Measurements from ENCODE around the gene ARRDC5. TPM values are rescaled to one million over a fixed set of nuclear protein-coding genes. Genes with fewer than 3 reads are reported as not detected.
"Not testable (repeated sequence)": the region's sequence is repeated elsewhere in the genome, so short reads cannot be mapped to it uniquely, and the experiment has no call there.

Gene ARRDC5
- 0.29 and 0.57 TPM in 2 replicates for total RNA-seq

- no peaks in the 10 kb centered on the region for H3K27me3 Mint-ChIP-seq (ENCODE audit: insufficient read depth)
- no peaks in the 10 kb centered on the region for H3K36me3 Mint-ChIP-seq (ENCODE audit: low read depth)
- DNase-seq (ENCODE audit: low spot score) = no peak
- H3K4me3 Mint-ChIP-seq = no peak within 1 kb of the TSS
- H3K9me3 Mint-ChIP-seq = no peaks in the 10 kb centered on the region
- no peak within 1 kb of the TSS for H3K27ac Mint-ChIP-seq
- no peaks in the 10 kb centered on the region for H3K4me1 Mint-ChIP-seq (ENCODE audit: low read depth)
- intact Hi-C loops (cut with micrococcal nuclease) = no loop called here
These were observed at the start of gene ARRDC5 for GRCh38 chr19:4902796-4903195. Gene ARRDC5 (minus strand): TSS chr19:4902896. CDS start chr19:4902825, 71 bp downstream.

- Mint-ChIP-seq H3K4me1 (ENCODE audit: low read depth) (no peaks in the 10 kb centered on the region), H3K36me3 (ENCODE audit: low read depth) (peaks cover 29% of the 10 kb centered on the region), H3K27ac (no peak overlapping the region), H3K27me3 (ENCODE audit: insufficient read depth) (peaks cover 1% of the 10 kb centered on the region), H3K9me3 (no peaks in the 10 kb centered on the region), H3K4me3 (no peak overlapping the region)
- no peak for DNase-seq (ENCODE audit: low spot score)
- intact Hi-C loops (cut with micrococcal nuclease) = no loop called here
These were observed 49.0 kb upstream of the ARRDC5 start for GRCh38 chr19:4951656-4952055.

- H3K27me3 Mint-ChIP-seq (ENCODE audit: insufficient read depth); H3K9me3 Mint-ChIP-seq; H3K4me3 Mint-ChIP-seq; DNase-seq (ENCODE audit: low spot score); H3K27ac Mint-ChIP-seq; intact Hi-C loops (cut with micrococcal nuclease); H3K4me1 Mint-ChIP-seq (ENCODE audit: low read depth): not testable (repeated sequence)
- H3K36me3 Mint-ChIP-seq (ENCODE audit: low read depth) = peaks cover 34% of the 10 kb centered on the region
These were observed 48.0 kb upstream of the ARRDC5 start for GRCh38 chr19:4950650-4951049.

- H3K9me3 Mint-ChIP-seq; H3K27me3 Mint-ChIP-seq (ENCODE audit: insufficient read depth); intact Hi-C loops (cut with micrococcal nuclease); H3K4me1 Mint-ChIP-seq (ENCODE audit: low read depth); H3K4me3 Mint-ChIP-seq; H3K27ac Mint-ChIP-seq; DNase-seq (ENCODE audit: low spot score): not testable (repeated sequence)
- H3K36me3 Mint-ChIP-seq (ENCODE audit: low read depth) = peaks cover 27% of the 10 kb centered on the region
These were observed 39.0 kb upstream of the ARRDC5 start for GRCh38 chr19:4941638-4942169.

GRCh38 chr19:4939466-4939865 lies 36.8 kb upstream of the ARRDC5 start:
- intact Hi-C loops (cut with micrococcal nuclease) = no loop called here
- Mint-ChIP-seq H3K9me3 (no peaks in the 10 kb centered on the region), H3K27me3 (ENCODE audit: insufficient read depth) (no peaks in the 10 kb centered on the region)

GRCh38 chr19:4938461-4938860 lies 35.8 kb upstream of the ARRDC5 start:
- Mint-ChIP-seq H3K27ac (peak overlapping the region; percentile 29), H3K36me3 (ENCODE audit: low read depth) (peaks cover 26% of the 10 kb centered on the region)
- H3K27me3 Mint-ChIP-seq (ENCODE audit: insufficient read depth); H3K9me3 Mint-ChIP-seq; H3K4me3 Mint-ChIP-seq; DNase-seq (ENCODE audit: low spot score); H3K4me1 Mint-ChIP-seq (ENCODE audit: low read depth); intact Hi-C loops (cut with micrococcal nuclease): not testable (repeated sequence)

More at GRCh38 chr19:4939466-4939865, 36.8 kb upstream of the ARRDC5 start:
- Mint-ChIP-seq H3K4me1 (ENCODE audit: low read depth) (no peaks in the 10 kb centered on the region), H3K27ac (no peak overlapping the region), H3K36me3 (ENCODE audit: low read depth) (peaks cover 28% of the 10 kb centered on the region), H3K4me3 (no peak overlapping the region)
- no peak for DNase-seq (ENCODE audit: low spot score)

GRCh38 chr19:4937060-4937459 lies 34.4 kb upstream of the ARRDC5 start:
- no peak for DNase-seq (ENCODE audit: low spot score)
- Mint-ChIP-seq H3K4me3 (no peak overlapping the region), H3K4me1 (ENCODE audit: low read depth) (no peaks in the 10 kb centered on the region), H3K9me3 (no peaks in the 10 kb centered on the region), H3K36me3 (ENCODE audit: low read depth) (peaks cover 32% of the 10 kb centered on the region), H3K27me3 (ENCODE audit: insufficient read depth) (no peaks in the 10 kb centered on the region), H3K27ac (no peak overlapping the region)
- intact Hi-C loops (cut with micrococcal nuclease) = no loop called here

GRCh38 chr19:4935444-4935843 lies 32.7 kb upstream of the ARRDC5 start:
- H3K27ac Mint-ChIP-seq = no peak overlapping the region
- no peaks in the 10 kb centered on the region for H3K4me1 Mint-ChIP-seq (ENCODE audit: low read depth)
- H3K9me3 Mint-ChIP-seq = no peaks in the 10 kb centered on the region
- H3K4me3 Mint-ChIP-seq = no peak overlapping the region
- H3K36me3 Mint-ChIP-seq (ENCODE audit: low read depth) = peaks cover 35% of the 10 kb centered on the region
- intact Hi-C loops (cut with micrococcal nuclease) = no loop called here
- no peaks in the 10 kb centered on the region for H3K27me3 Mint-ChIP-seq (ENCODE audit: insufficient read depth)
- DNase-seq (ENCODE audit: low spot score) = no peak

- H3K4me1 Mint-ChIP-seq (ENCODE audit: low read depth) = no peaks in the 10 kb centered on the region
- no peak overlapping the region for H3K4me3 Mint-ChIP-seq
- H3K27me3 Mint-ChIP-seq (ENCODE audit: insufficient read depth) = no peaks in the 10 kb centered on the region
- H3K36me3 Mint-ChIP-seq (ENCODE audit: low read depth) = peaks cover 29% of the 10 kb centered on the region
- H3K27ac Mint-ChIP-seq = no peak overlapping the region
- H3K9me3 Mint-ChIP-seq = no peaks in the 10 kb centered on the region
- DNase-seq (ENCODE audit: low spot score) = no peak
- intact Hi-C loops (cut with micrococcal nuclease) = no loop called here
These were observed 30.8 kb upstream of the ARRDC5 start for GRCh38 chr19:4933528-4933927.

GRCh38 chr19:4932711-4933110 lies 30.0 kb upstream of the ARRDC5 start:
- DNase-seq (ENCODE audit: low spot score) = no peak
- no peaks in the 10 kb centered on the region for H3K27me3 Mint-ChIP-seq (ENCODE audit: insufficient read depth)
- intact Hi-C loops (cut with micrococcal nuclease) = no loop called here
- no peaks in the 10 kb centered on the region for H3K4me1 Mint-ChIP-seq (ENCODE audit: low read depth)
- no peak overlapping the region for H3K4me3 Mint-ChIP-seq
- no peaks in the 10 kb centered on the region for H3K9me3 Mint-ChIP-seq
- H3K36me3 Mint-ChIP-seq (ENCODE audit: low read depth) = peaks cover 23% of the 10 kb centered on the region
- H3K27ac Mint-ChIP-seq = no peak overlapping the region

- no peaks in the 10 kb centered on the region for H3K4me1 Mint-ChIP-seq (ENCODE audit: low read depth)
- DNase-seq (ENCODE audit: low spot score) = no peak
- H3K36me3 Mint-ChIP-seq (ENCODE audit: low read depth) = peaks cover 18% of the 10 kb centered on the region
- H3K27ac Mint-ChIP-seq = no peak overlapping the region
- intact Hi-C loops (cut with micrococcal nuclease) = no loop called here
- H3K4me3 Mint-ChIP-seq = no peak overlapping the region
- no peaks in the 10 kb centered on the region for H3K27me3 Mint-ChIP-seq (ENCODE audit: insufficient read depth)
- H3K9me3 Mint-ChIP-seq = no peaks in the 10 kb centered on the region
These were observed 28.0 kb upstream of the ARRDC5 start for GRCh38 chr19:4930664-4931063.

- H3K36me3 Mint-ChIP-seq (ENCODE audit: low read depth) = peaks cover 16% of the 10 kb centered on the region
- H3K27ac Mint-ChIP-seq = no peak overlapping the region
- intact Hi-C loops (cut with micrococcal nuclease) = no loop called here
- H3K27me3 Mint-ChIP-seq (ENCODE audit: insufficient read depth) = no peaks in the 10 kb centered on the region
- no peak for DNase-seq (ENCODE audit: low spot score)
- no peak overlapping the region for H3K4me3 Mint-ChIP-seq
- H3K9me3 Mint-ChIP-seq = no peaks in the 10 kb centered on the region
- H3K4me1 Mint-ChIP-seq (ENCODE audit: low read depth) = no peaks in the 10 kb centered on the region
These were observed 26.5 kb upstream of the ARRDC5 start for GRCh38 chr19:4929186-4929585.

- peaks cover 5% of the 10 kb centered on the region for H3K4me1 Mint-ChIP-seq (ENCODE audit: low read depth)
- H3K27ac Mint-ChIP-seq = no peak overlapping the region
- no peak for DNase-seq (ENCODE audit: low spot score)
- no peaks in the 10 kb centered on the region for H3K27me3 Mint-ChIP-seq (ENCODE audit: insufficient read depth)
- no peak overlapping the region for H3K4me3 Mint-ChIP-seq
- intact Hi-C loops (cut with micrococcal nuclease) = no loop called here
- H3K36me3 Mint-ChIP-seq (ENCODE audit: low read depth) = peaks cover 10% of the 10 kb centered on the region
- H3K9me3 Mint-ChIP-seq = no peaks in the 10 kb centered on the region
These were observed 20.6 kb upstream of the ARRDC5 start for GRCh38 chr19:4923276-4923747.
